HG03439 (cell line): ENCODE data around the gene IPO7.
"Not testable (repeated sequence)": the region's sequence is repeated elsewhere in the genome, so short reads cannot be mapped to it uniquely, and the experiment has no call there.

ENCODE experiments used
- ATAC-seq: cut with Tn5 transposase; IDR thresholded peaks from one replicate; pipeline ENCODE4 v1.9.1; 2021; ENCODE audit warnings: mild to moderate bottlenecking, moderate library complexity; ENCODE audit not compliant: unreplicated experiment

The IPO7 gene

DNA sequence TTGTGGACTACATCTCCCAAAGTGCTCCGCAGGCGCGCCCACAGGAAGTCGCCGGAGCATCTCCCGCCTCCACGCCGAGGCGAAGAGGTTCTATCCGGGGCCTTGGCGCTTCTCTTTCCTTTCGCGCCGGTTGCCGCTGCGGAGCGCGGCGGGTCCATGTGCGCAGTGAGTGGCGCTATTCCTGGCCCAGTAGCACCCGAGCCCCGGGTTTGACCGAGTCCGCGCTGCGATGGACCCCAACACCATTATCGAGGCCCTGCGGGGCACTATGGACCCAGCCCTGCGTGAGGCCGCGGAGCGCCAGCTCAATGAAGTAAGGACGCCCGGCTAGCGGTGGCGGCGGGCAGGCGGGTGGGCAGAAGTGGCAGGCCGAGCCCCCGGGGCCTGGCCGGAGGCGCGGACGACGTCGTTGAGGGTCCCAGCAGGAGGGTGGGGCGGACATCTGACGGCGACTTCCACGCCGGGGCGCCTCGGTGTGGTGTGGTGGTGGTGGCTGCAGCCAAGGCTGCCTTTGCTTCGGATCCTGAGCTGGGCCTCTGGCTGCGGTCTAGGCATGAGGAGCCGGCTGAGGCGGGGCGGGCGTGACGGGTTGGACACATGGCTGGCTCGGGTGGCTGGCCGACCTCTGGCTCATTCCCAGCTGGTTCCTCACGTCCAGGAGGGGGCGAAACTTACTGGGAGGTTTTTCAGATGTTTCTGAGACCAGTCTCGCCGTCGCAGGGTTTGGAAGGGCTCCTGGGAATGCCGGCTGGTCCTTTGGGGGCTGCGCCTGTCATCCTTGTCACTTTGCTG lies at the start of gene IPO7:
TSS of gene IPO7 (plus strand) at position 118 of the 792 bp plus-strand sequence. CDS start at position 230, 112 bp downstream.
- ATAC-seq = peak; percentile 84

DNA sequence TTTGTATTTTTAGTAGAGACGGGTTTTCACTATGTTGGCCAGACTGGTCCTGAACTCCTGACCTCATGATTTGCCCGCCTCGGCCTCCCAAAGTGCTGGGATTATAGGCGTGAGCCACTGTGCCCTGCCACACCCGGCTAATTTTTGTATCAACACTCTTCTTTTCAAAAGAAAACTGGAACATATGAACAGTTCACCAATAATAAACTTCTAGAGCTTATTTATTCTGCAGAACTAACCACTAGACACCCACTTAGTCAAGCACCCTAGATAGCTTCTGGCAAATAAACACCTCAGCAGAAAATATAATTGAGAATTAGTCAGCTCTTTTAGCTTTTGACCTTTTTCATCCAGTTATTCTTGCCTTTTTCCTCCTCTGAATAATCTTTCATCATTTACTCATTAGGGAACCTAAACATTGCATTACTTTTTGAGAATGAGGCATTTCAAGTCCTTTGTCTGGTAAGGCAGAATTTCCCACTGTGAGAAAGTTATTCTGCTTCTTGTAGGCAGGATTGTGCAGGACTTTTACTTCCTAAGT lies 42.7 kb upstream of the IPO7 start:
- no peak for ATAC-seq

DNA sequence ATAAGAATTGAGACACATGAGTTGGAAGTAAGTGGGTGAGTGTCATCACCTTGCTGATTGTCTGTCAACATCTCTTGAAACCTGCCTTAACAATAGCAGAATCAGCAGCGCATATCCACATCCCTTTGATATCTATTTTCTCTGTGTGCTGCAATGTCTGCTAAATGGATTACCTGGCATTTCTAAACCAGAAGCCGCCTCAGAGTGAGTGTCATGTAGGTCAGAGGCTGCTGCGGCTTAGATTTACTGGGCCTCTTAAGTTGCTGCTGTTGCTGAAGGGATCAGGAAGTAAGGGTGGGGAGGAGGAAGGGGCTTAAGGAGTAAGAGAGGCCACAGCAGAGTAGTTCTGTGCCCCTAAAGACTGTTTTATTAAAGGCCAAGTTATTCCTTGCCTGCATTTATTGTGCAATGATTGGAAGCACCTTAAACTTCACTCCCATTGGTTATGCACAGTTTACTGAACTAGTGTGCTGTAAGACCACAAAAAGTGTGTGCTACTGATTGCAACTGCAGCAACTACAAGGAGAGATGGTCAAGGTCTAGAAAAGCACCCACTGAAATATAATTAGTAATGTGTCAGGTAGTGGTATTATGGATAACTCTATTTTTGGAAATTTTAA lies 40.3 kb upstream of the IPO7 start:
- ATAC-seq = no peak

DNA sequence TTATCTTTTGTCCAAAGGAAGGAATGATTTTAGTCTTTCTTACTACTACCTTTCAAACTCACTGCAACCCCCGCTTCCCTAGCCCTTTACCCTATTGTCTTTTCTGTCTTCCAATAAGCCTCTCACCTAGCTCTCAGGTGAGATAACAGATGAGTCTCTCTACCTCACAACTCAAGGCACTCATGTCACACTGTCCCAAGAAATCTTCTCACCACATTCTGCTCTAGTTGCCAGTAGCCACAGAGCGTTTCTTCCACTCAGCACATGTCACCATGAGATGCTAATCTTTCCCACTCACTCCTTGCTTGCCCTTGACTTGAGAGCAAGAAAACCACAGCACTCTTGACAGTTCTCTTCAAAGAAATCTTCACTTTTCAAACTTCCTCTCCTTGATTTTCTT lies 37.4 kb upstream of the IPO7 start:
- ATAC-seq = no peak

- ATAC-seq = not testable (repeated sequence)
Observed at GRCh38 chr11:9347779-9348178, 36.7 kb upstream of the IPO7 start.

- ATAC-seq = no peak
Observed at GRCh38 chr11:9351321-9351881, 33.1 kb upstream of the IPO7 start.

DNA sequence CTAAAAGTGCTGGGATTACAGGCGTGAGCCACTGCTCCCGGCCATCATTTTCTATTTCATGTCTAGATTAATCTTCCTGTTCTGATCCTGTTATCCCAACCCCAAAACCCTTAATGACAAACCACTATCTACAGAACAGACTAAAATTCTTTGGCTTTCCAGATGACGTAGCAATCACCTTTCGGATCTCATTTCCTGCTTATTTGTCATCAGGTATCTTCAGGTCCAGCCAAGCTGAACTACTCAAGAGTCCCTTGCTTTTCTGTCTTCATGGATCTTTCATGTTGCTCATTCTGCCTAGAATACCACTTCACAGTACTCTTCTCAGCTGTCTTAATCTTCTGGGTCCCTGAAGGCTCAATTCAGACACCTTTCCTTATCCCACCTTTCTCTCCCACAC lies 27.4 kb upstream of the IPO7 start:
- ATAC-seq = no peak

DNA sequence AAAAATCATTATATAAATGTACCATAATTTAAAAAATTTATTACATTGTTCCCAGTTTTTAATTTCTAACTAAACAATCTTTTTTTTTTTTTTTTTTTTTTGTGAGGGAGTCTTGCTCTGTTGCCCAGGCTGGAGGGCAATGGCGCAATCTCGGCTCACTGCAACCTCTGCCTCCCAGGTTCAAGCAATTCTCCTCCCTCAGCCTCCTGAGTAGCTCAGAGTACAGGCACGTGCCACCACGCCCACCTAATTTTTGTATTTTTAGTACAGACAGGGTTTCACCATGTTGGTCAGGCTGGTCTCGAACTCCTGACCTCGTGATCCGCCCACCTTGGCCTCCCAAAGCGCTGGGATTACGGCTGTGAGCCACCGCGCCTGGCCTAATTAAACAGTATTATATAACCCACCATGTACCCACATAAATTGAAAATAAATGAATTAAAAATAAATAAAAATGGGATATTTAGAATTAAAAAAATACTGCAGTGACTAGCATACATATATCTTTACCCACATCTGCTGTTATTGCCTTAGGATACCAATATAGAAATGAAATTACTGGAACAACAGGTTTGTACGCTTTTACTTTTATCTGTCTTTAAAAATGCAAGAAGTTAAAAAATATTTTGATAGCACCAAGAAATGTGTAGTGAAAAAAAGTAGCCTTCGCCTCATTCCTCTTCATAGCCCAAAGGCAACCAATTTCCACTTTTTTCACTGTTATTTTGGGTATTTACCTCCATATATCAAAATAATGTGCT lies 23.4 kb upstream of the IPO7 start:
- not testable (repeated sequence) for ATAC-seq

DNA sequence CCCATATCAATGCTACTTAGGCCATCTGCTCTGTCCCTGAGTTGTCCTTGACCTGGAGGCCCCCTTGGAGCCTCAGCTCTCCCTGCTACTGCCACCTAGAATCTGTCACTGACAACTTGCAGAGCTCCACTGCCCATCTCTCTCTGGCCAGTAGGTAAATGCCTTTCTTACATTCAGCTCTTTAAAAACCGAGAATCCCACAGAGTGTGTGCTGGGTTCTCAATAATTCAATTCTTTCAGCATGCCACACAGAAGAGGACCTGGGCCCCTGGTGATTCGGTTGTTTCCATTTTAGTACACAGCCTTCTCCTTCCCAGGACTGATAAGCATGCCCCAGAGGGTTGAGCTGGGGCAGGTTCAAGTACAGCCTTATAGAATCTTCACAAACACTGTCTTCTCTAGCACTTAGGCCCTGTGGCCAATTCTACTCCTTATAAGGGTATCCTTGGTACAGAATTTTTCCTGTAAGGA lies 22.0 kb upstream of the IPO7 start:
- ATAC-seq = no peak

- ATAC-seq = peak; percentile 98
Observed at GRCh38 chr11:9363954-9364912, 20.2 kb upstream of the IPO7 start.

- ATAC-seq = no peak
Observed at GRCh38 chr11:9367551-9367950, 16.9 kb upstream of the IPO7 start.

GRCh38 chr11:9377036-9377435 lies 7.4 kb upstream of the IPO7 start:
- ATAC-seq = no peak

DNA sequence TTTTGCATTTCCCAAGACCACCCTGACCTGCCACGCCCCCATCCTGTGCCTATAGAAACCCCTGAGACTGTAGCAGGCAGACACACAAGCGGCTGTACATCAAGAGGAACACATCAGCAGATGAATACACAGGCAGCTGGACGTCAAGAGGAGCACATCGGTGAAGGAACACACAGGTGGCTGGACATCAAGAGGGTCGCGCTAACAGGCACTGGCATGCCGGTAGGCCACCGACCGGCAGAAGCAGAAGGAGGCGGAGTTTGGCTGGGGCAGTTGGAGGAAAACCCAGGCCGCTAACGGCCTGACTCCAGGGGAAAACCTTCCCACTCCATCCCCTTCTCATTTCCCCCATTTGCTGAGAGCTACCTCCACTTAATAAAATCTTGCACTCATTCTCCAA lies 5.4 kb upstream of the IPO7 start:
- no peak for ATAC-seq

DNA sequence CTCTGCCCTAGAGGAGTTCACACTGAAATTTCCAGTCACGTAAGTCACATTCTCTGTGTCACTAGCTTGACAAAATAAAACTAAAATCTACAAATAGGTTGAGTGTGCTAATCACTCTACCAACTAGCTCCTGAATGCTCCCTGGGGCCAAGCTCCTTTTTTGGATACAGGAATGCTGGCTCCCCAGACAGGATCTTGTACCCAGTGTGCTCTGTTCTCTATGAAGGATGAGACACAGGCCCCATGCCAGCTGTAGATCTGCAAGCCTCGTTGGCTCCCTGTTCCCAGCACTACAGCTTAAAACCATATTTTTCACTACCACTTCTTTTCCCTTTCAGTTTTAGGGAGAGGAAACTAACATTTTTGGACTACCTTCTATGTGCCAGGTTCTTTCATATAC lies 3.7 kb upstream of the IPO7 start:
- ATAC-seq = no peak

DNA sequence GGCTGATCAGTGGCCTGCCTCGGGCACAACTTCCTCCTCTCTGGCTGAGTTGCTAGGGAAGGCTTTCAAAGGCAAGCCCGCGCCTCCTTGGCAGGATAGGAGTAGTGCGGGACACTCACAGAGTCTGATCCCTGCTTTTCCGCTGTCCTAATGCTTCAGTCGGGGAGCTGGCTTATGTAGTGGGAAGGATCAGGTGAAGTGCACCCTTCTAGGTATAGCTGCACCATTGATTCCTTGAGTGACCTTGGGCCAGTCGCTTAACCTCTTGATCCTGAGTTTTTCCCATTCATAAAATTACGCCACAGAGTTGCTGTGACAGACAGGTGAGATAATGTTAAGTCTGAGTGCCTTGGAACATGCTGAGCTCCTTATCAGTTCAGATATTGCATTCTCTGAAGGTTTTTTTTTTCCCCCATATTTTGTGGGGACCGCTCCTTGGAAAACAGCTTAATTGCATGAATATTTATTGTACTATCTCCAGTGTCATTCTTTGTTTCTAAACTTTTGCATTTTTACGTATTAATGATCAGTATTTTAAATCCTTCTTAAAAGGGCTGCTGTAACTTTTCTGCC lies 961 bp downstream of the IPO7 start:
- ATAC-seq = peak; percentile 7

- ATAC-seq = no peak
Observed at GRCh38 chr11:9386086-9386485, 1.6 kb downstream of the IPO7 start.

DNA sequence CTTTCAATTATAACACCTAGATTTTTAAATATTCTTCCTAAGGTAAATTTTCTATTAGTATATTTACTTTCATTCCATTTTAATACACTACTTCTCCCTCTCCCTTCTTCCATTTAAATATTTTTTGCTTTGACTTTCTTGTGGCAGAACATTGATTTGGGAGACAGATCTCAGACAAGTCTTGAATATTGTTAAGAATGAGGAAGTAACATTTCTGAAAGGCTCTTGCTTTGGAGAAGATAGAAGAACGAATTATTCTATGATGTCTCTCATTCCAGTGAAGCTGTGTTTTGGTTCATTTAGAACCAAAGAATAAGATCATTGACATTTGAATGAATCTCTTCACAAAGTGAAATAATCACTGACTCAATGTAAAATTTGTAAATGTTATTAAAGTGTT lies 2.4 kb downstream of the IPO7 start:
- no peak for ATAC-seq

DNA sequence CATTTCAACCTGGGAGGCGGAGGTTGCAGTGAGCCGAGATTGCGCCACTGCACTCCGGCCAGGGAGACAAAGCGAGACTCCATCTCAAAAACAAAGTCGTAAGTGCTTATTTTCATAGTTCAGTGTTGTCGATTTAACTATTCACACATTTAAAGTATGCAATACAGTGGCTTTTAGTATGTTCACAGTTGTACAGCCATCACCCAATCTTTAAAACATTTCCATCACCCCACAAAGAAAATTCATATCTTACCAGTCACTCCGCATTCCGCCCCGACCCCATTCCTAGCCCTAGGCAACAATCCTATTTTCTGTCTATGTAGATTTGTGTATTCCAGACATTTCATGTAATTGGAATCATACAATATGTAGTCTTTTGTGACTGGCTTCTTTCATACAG lies 11.9 kb downstream of the IPO7 start:
- peak; percentile 4 for ATAC-seq

- peak; percentile 45 for ATAC-seq
Observed at GRCh38 chr11:9396752-9397151, 12.3 kb downstream of the IPO7 start.
